CD8-positive, alpha-beta memory T cell (primary cell): ENCODE results near the gene KRTAP3-1. TPM values are rescaled to one million over a fixed set of nuclear protein-coding genes. Genes with fewer than 3 reads are reported as not detected.

Source experiments
- CTCF ChIA-PET: fragments of 350-600 bp; sonication (Branson Sonifier 250); formaldehyde crosslinking; loops from one replicate; lab custom pipeline; 2021; ENCODE audit warnings: antibody characterized with exemption; lab: Charles Lee
- POLR2A ChIA-PET: fragments of 350-600 bp; sonication (Branson Sonifier 250); formaldehyde crosslinking; loops from one replicate; lab custom pipeline; 2021; ENCODE audit warnings: antibody characterized with exemption; lab: Charles Lee
- DNase-seq, 5 donors: peaks; one replicate each; pipeline versions ENCODE4 v3.0.0 to v3.0.0-alpha.2; 2020 to 2022; ENCODE audit warnings: mixed read lengths in 1 of 5
- H3K27ac ChIP-seq: one replicate; pipeline ENCODE4 v1.7.0; 2013; ENCODE audit warnings: low read depth, mild to moderate bottlenecking, low read length, moderate library complexity
- H3K27me3 ChIP-seq: 2 replicates; pipeline ENCODE4 v1.7.0; 2013; ENCODE audit warnings: low read length, mild to moderate bottlenecking; ENCODE audit not compliant: insufficient read depth, poor library complexity, severe bottlenecking
- H3K36me3 ChIP-seq: 2 replicates; pipeline ENCODE4 v1.7.0; 2013; ENCODE audit warnings: mild to moderate bottlenecking, low read length, moderate library complexity; ENCODE audit not compliant: insufficient read depth
- H3K4me1 ChIP-seq: 2 replicates; pipeline ENCODE4 v1.7.0; 2013; ENCODE audit warnings: mild to moderate bottlenecking, low read length, moderate library complexity; ENCODE audit not compliant: insufficient read depth
- H3K4me3 ChIP-seq: 2 replicates; pipeline ENCODE4 v1.7.0; 2013; ENCODE audit warnings: mild to moderate bottlenecking, low read length
- H3K9me3 ChIP-seq: 2 replicates; pipeline ENCODE4 v1.7.0; 2013; ENCODE audit warnings: mild to moderate bottlenecking, low read length
- H3K27ac Mint-ChIP-seq, 8 donors: one replicate each; pipeline ENCODE4 v1.8.0; 2020 to 2021; ENCODE audit warnings: mixed read lengths in 8 of 8, mild to moderate bottlenecking in 6 of 8, inconsistent platforms in 3 of 8, moderate library complexity in 3 of 8
- H3K27me3 Mint-ChIP-seq, 2 donors: one replicate each; pipeline ENCODE4 v1.8.0; 2020 to 2021; ENCODE audit warnings: mixed read lengths in 2 of 2, mild to moderate bottlenecking in 1 of 2, moderate library complexity in 1 of 2
- H3K36me3 Mint-ChIP-seq, 3 donors: one replicate each; pipeline ENCODE4 v1.8.0; 2020 to 2021; ENCODE audit warnings: mixed read lengths in 3 of 3, inconsistent platforms in 1 of 3, mild to moderate bottlenecking in 1 of 3
- H3K4me1 Mint-ChIP-seq, 3 donors: one replicate each; pipeline ENCODE4 v1.8.0; 2020 to 2021; ENCODE audit warnings: mixed read lengths in 3 of 3, inconsistent platforms in 1 of 3, mild to moderate bottlenecking in 1 of 3
- H3K4me3 Mint-ChIP-seq, 7 donors: one replicate each; pipeline ENCODE4 v1.8.0; 2020 to 2021; ENCODE audit warnings: mixed read lengths in 7 of 7, mild to moderate bottlenecking in 6 of 7, moderate library complexity in 4 of 7, inconsistent platforms in 2 of 7
- H3K9me3 Mint-ChIP-seq, 5 donors: one replicate each; pipeline ENCODE4 v1.8.0; 2020 to 2022; ENCODE audit warnings: mixed read lengths in 5 of 5, mild to moderate bottlenecking in 3 of 5, moderate library complexity in 2 of 5, inconsistent platforms in 1 of 5
- polyA plus RNA-seq: library from polyadenylated mRNA; unstranded; fragments of 300-500 nt; fragmentation: Illumina TruSeq; gene quantifications from one replicate; pipeline ENCODE4 v1.2.3, GENCODE V29; 2021
- total RNA-seq, 2 experiments: library from RNA; stranded (reverse); gene quantifications; one replicate each; pipeline ENCODE4 v1.2.3, GENCODE V29; 2021

Gene KRTAP3-1
- total and polyA plus RNA-seq, 3 experiments from 2014 or later: not detected

DNA sequence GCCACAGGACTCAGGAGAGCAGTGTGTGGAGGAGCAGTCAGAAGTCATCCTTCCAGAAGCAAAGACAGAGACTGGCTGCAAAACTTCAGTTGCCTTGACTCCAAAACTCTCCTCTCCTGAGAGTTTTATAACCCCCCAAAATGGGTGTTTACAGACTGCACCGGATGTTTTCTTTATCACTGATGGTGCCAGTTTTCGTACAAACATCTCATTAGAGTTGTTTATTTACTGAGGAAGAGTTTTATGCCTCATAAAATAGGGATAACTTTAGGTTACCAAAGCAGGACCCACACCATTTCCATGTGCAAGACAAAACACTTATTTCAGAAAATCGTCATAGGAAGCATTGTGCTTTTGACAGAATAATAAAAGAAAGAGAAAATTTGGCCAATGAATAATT lies 24.7 kb downstream of the KRTAP3-1 start, which contains the start of gene KRT40:
Gene KRT40, minus strand, starts transcription at position 101 of the 400 bp plus-strand sequence. Its CDS starts 53 bp downstream, at position 48.
- H3K27me3 Mint-ChIP-seq: peaks cover 6 to 55% of the 10 kb centered on the region in 2 donors
- peak within 1 kb of the TSS in 1 of 8 donors; percentile 16 for H3K27ac Mint-ChIP-seq
- Histone ChIP-seq H3K9me3 (no peaks in the 10 kb centered on the region), H3K36me3 (no peaks in the 10 kb centered on the region), H3K4me3 (no peak within 1 kb of the TSS), H3K27ac (no peak within 1 kb of the TSS), H3K27me3 (no peaks in the 10 kb centered on the region), H3K4me1 (no peaks in the 10 kb centered on the region)
- DNase-seq: no peak
- CTCF ChIA-PET: no interaction called here
- H3K4me3 Mint-ChIP-seq: no peak within 1 kb of the TSS
- no peaks in the 10 kb centered on the region for H3K4me1 Mint-ChIP-seq
- H3K9me3 Mint-ChIP-seq: no peaks in the 10 kb centered on the region
- POLR2A ChIA-PET: no interaction called here
- H3K36me3 Mint-ChIP-seq: no peaks in the 10 kb centered on the region

DNA sequence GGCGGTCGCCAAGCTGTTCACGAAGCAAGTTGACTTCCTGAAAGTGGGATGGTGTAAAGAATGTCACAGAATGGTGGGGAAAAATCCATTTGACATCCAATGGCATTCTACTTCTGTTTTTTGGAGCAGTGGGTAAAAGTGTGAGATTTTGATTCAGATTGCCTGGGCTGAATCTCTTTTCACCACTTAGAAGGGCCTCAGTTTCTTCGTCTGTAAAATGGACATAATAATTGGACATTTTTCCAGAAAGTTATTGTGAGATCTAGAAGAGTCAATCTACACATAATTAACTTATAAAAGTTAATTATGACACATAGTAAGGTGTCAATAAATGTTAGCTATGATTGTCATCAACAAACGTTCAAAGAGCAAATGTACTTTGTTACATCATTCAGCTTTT lies 27.8 kb downstream of the KRTAP3-1 start:
- H3K36me3 Mint-ChIP-seq: no peaks in the 10 kb centered on the region
- no peak overlapping the region for H3K4me3 ChIP-seq
- ChIA-PET CTCF (interaction anchor here (1.2 kb wide), 1 partner anchor 568 kb away, joined by 6 read pairs; no protein-coding TSS in a partner anchor), POLR2A (no interaction called here)
- H3K4me1 Mint-ChIP-seq: no peaks in the 10 kb centered on the region
- no peaks in the 10 kb centered on the region for H3K9me3 ChIP-seq
- no peak for DNase-seq
- no peak overlapping the region for H3K27ac ChIP-seq
- H3K27me3 ChIP-seq: no peaks in the 10 kb centered on the region
- H3K4me1 ChIP-seq: no peaks in the 10 kb centered on the region
- H3K36me3 ChIP-seq: no peaks in the 10 kb centered on the region
- no peaks in the 10 kb centered on the region for H3K9me3 Mint-ChIP-seq
- H3K27me3 Mint-ChIP-seq: peaks cover 18 to 55% of the 10 kb centered on the region in 2 donors
- H3K27ac Mint-ChIP-seq: no peak overlapping the region
- no peak overlapping the region for H3K4me3 Mint-ChIP-seq

GRCh38 chr17:40980596-40980995 lies 28.3 kb downstream of the KRTAP3-1 start:
- no peak for DNase-seq
- no peaks in the 10 kb centered on the region for H3K36me3 Mint-ChIP-seq
- Histone ChIP-seq H3K9me3 (no peaks in the 10 kb centered on the region), H3K27me3 (no peaks in the 10 kb centered on the region), H3K27ac (no peak overlapping the region), H3K4me1 (no peaks in the 10 kb centered on the region), H3K36me3 (no peaks in the 10 kb centered on the region), H3K4me3 (no peak overlapping the region)
- CTCF ChIA-PET: interaction anchor here (1.2 kb wide), 1 partner anchor 569 kb away, joined by 6 read pairs; no protein-coding TSS in a partner anchor
- POLR2A ChIA-PET: no interaction called here
- no peak overlapping the region for H3K27ac Mint-ChIP-seq
- no peaks in the 10 kb centered on the region for H3K4me1 Mint-ChIP-seq
- no peaks in the 10 kb centered on the region for H3K9me3 Mint-ChIP-seq
- no peak overlapping the region for H3K4me3 Mint-ChIP-seq
- H3K27me3 Mint-ChIP-seq: peaks cover 19 to 60% of the 10 kb centered on the region in 2 donors

DNA sequence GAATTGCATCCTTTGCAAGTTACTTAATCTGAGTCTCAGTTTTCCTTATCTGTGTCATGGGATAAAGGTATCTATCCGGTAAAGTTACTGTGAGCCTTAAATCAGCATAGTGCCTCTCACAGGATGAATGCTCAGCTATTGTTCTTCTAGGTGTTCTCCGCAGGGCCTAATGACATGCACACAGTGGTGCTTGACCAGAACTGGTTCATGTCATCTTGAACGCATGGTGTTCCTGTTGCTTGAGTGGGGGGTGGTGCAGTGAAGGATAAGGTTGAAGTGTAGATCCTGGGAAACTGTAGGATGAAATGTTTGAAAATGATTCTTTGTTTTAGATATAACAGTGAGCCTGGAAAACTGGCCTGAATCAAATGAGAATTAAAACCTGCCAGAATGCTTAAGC lies 28.8 kb downstream of the KRTAP3-1 start:
- Mint-ChIP-seq H3K36me3 (no peaks in the 10 kb centered on the region), H3K4me1 (no peaks in the 10 kb centered on the region), H3K9me3 (no peaks in the 10 kb centered on the region), H3K4me3 (no peak overlapping the region), H3K27ac (no peak overlapping the region), H3K27me3 (peaks cover 21 to 65% of the 10 kb centered on the region in 2 donors)
- Histone ChIP-seq H3K4me1 (no peaks in the 10 kb centered on the region), H3K9me3 (no peaks in the 10 kb centered on the region), H3K36me3 (no peaks in the 10 kb centered on the region), H3K4me3 (no peak overlapping the region), H3K27me3 (no peaks in the 10 kb centered on the region), H3K27ac (no peak overlapping the region)
- CTCF ChIA-PET: interaction anchor here (1.2 kb wide), 1 partner anchor 569 kb away, joined by 6 read pairs; no protein-coding TSS in a partner anchor
- DNase-seq: no peak
- POLR2A ChIA-PET: no interaction called here

- ChIA-PET CTCF (no interaction called here), POLR2A (no interaction called here)
- Mint-ChIP-seq H3K27ac (no peak overlapping the region), H3K36me3 (no peaks in the 10 kb centered on the region), H3K4me3 (no peak overlapping the region), H3K4me1 (no peaks in the 10 kb centered on the region), H3K9me3 (no peaks in the 10 kb centered on the region), H3K27me3 (peaks cover 21 to 60% of the 10 kb centered on the region in 2 donors)
- H3K27me3 ChIP-seq: no peaks in the 10 kb centered on the region
- H3K4me3 ChIP-seq: no peak overlapping the region
- DNase-seq: no peak
- no peak overlapping the region for H3K27ac ChIP-seq
- no peaks in the 10 kb centered on the region for H3K9me3 ChIP-seq
- H3K4me1 ChIP-seq: no peaks in the 10 kb centered on the region
- no peaks in the 10 kb centered on the region for H3K36me3 ChIP-seq
Measured at GRCh38 chr17:40978575-40979151, 30.3 kb downstream of the KRTAP3-1 start.

GRCh38 chr17:40975516-40975915 lies 33.4 kb downstream of the KRTAP3-1 start:
- ChIA-PET CTCF (no interaction called here), POLR2A (no interaction called here)
- DNase-seq: no peak
- Histone ChIP-seq H3K4me3 (no peak overlapping the region), H3K36me3 (no peaks in the 10 kb centered on the region), H3K27ac (no peak overlapping the region), H3K4me1 (no peaks in the 10 kb centered on the region), H3K27me3 (no peaks in the 10 kb centered on the region), H3K9me3 (no peaks in the 10 kb centered on the region)
- Mint-ChIP-seq H3K36me3 (peaks cover 0 to 1% (median 0%) of the 10 kb centered on the region in 3 donors), H3K4me1 (no peaks in the 10 kb centered on the region), H3K27me3 (peaks cover 21 to 55% of the 10 kb centered on the region in 2 donors), H3K4me3 (no peak overlapping the region), H3K9me3 (no peaks in the 10 kb centered on the region), H3K27ac (no peak overlapping the region)

DNA sequence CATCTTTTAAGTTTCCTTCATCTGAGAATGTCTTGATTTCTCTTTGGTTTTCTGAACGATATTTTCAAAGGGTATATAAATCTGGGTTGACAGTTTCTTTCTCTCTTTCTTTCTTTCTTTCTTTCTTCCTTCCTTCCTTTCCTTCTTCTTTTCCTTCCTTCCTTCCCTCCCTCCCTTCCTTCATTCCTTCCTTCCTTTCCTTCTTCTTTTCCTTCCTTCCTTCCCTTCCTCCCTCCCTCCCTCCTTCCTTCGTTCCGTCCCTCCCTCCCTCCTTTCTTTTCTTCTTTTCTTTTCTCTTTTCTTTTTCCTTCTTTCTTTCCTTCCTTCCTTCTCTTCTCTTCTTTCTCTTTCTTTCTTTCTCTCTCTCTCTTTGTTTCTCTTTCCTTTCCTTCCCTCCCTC lies 34.6 kb downstream of the KRTAP3-1 start:
- H3K4me3 Mint-ChIP-seq: no peak overlapping the region
- no peaks in the 10 kb centered on the region for H3K4me1 ChIP-seq
- ChIA-PET CTCF (no interaction called here), POLR2A (no interaction called here)
- H3K36me3 Mint-ChIP-seq: peaks cover 0 to 1% (median 0%) of the 10 kb centered on the region in 3 donors
- no peaks in the 10 kb centered on the region for H3K27me3 ChIP-seq
- no peaks in the 10 kb centered on the region for H3K9me3 ChIP-seq
- H3K27ac ChIP-seq: no peak overlapping the region
- H3K27ac Mint-ChIP-seq: no peak overlapping the region
- DNase-seq: no peak
- peaks cover 18 to 56% of the 10 kb centered on the region in 2 donors for H3K27me3 Mint-ChIP-seq
- H3K4me3 ChIP-seq: no peak overlapping the region
- no peaks in the 10 kb centered on the region for H3K4me1 Mint-ChIP-seq
- no peaks in the 10 kb centered on the region for H3K36me3 ChIP-seq
- no peaks in the 10 kb centered on the region for H3K9me3 Mint-ChIP-seq

DNA sequence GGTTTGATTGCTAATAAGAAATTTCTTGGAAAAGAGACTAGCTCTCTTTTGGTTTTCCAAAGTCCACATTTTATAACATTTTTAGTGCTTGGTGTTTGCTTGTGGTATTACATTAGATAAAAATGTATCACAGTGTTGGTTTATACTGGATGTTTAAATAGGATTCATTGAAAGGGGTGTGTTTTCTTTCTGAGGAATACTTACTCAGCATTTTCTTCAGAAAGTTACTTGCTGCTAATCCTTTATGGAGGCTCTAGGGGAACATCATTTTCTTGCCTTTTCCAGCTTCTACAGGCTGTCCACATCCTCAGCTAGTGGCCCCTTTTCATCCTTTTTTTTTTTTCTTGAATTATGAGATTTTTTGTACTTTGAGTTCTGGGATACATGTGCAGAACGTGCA lies 41.3 kb downstream of the KRTAP3-1 start:
- Histone ChIP-seq H3K9me3 (no peaks in the 10 kb centered on the region), H3K27me3 (no peaks in the 10 kb centered on the region), H3K4me1 (no peaks in the 10 kb centered on the region), H3K4me3 (no peak overlapping the region), H3K36me3 (no peaks in the 10 kb centered on the region), H3K27ac (no peak overlapping the region)
- no peak for DNase-seq
- peaks cover 14 to 45% of the 10 kb centered on the region in 2 donors for H3K27me3 Mint-ChIP-seq
- H3K4me3 Mint-ChIP-seq: no peak overlapping the region
- peaks cover 0 to 4% (median 0%) of the 10 kb centered on the region in 5 donors for H3K9me3 Mint-ChIP-seq
- ChIA-PET POLR2A (no interaction called here), CTCF (interaction anchor here (1.4 kb wide), 1 partner anchor 20 kb away, joined by 3 read pairs; no protein-coding TSS in a partner anchor)
- no peaks in the 10 kb centered on the region for H3K36me3 Mint-ChIP-seq
- H3K27ac Mint-ChIP-seq: no peak overlapping the region
- peaks cover 5 to 6% (median 5%) of the 10 kb centered on the region in 3 donors for H3K4me1 Mint-ChIP-seq
